ENCODE data around the gene PTER.
A peak's percentile ranks its signal among the peaks of the same experiment; 100 is the strongest.

PTER gene

GRCh38 chr10:16436758-16437539 is at the start of gene PTER:
Gene PTER (plus strand): TSS chr10:16437010. CDS start chr10:16484385, 47,375 bp downstream.
- intact Hi-C loops (cut with DNase I; ENCODE audit: low total_unique reads), result no loop called here
- Histone ChIP-seq H3K4me1 (peaks cover 0 to 28% (median 11%) of the 10 kb centered on the region in 4 donors), H3K27me3 (no peaks in the 10 kb centered on the region), H3K36me3 (no peaks in the 10 kb centered on the region), H3K4me3 (peak within 1 kb of the TSS; percentile 59 to 87), H3K27ac (peak within 1 kb of the TSS; percentile 82 to 87), H3K9me3 (no peaks in the 10 kb centered on the region)
- TF ChIP-seq, protein P1, sequence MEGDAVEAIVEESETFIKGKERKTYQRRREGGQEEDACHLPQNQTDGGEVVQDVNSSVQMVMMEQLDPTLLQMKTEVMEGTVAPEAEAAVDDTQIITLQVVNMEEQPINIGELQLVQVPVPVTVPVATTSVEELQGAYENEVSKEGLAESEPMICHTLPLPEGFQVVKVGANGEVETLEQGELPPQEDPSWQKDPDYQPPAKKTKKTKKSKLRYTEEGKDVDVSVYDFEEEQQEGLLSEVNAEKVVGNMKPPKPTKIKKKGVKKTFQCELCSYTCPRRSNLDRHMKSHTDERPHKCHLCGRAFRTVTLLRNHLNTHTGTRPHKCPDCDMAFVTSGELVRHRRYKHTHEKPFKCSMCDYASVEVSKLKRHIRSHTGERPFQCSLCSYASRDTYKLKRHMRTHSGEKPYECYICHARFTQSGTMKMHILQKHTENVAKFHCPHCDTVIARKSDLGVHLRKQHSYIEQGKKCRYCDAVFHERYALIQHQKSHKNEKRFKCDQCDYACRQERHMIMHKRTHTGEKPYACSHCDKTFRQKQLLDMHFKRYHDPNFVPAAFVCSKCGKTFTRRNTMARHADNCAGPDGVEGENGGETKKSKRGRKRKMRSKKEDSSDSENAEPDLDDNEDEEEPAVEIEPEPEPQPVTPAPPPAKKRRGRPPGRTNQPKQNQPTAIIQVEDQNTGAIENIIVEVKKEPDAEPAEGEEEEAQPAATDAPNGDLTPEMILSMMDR (IDR thresholded peaks at IDR 0.05), result no peak
- peak; percentile 97 for DNase-seq

- no peaks in the 10 kb centered on the region for H3K4me1 ChIP-seq
Observed at GRCh38 chr10:16392531-16393069, 44.2 kb upstream of the PTER start.

GRCh38 chr10:16393271-16393858 is 43.4 kb upstream of the PTER start:
- Histone ChIP-seq H3K4me1 (no peaks in the 10 kb centered on the region), H3K27ac (no peak overlapping the region), H3K9me3 (no peaks in the 10 kb centered on the region), H3K27me3 (no peaks in the 10 kb centered on the region), H3K4me3 (no peak overlapping the region), H3K36me3 (no peaks in the 10 kb centered on the region)
- intact Hi-C loops (cut with DNase I; ENCODE audit: low total_unique reads), result no loop called here
- TF ChIP-seq, protein P1 (IDR thresholded peaks at IDR 0.05), result no peak
- no peak for DNase-seq

More at GRCh38 chr10:16392531-16393069, 44.2 kb upstream of the PTER start:
- Histone ChIP-seq H3K36me3 (no peaks in the 10 kb centered on the region), H3K27me3 (no peaks in the 10 kb centered on the region), H3K9me3 (no peaks in the 10 kb centered on the region), H3K4me3 (no peak overlapping the region), H3K27ac (no peak overlapping the region)
- TF ChIP-seq, protein P1 (IDR thresholded peaks at IDR 0.05), result no peak
- intact Hi-C loops (cut with DNase I; ENCODE audit: low total_unique reads), result no loop called here
- DNase-seq, result no peak

- Histone ChIP-seq H3K27me3 (no peaks in the 10 kb centered on the region), H3K9me3 (no peaks in the 10 kb centered on the region), H3K27ac (no peak overlapping the region), H3K4me3 (no peak overlapping the region), H3K36me3 (no peaks in the 10 kb centered on the region), H3K4me1 (no peaks in the 10 kb centered on the region)
- intact Hi-C loops (cut with DNase I; ENCODE audit: low total_unique reads), result no loop called here
- TF ChIP-seq, protein P1 (IDR thresholded peaks at IDR 0.05), result no peak
- no peak for DNase-seq
Observed at GRCh38 chr10:16401416-16401815, 35.4 kb upstream of the PTER start.

- H3K9me3 ChIP-seq, result no peaks in the 10 kb centered on the region
- no peaks in the 10 kb centered on the region for H3K27me3 ChIP-seq
- H3K36me3 ChIP-seq, result no peaks in the 10 kb centered on the region
- H3K4me1 ChIP-seq, result no peaks in the 10 kb centered on the region
- DNase-seq, result no peak
- H3K4me3 ChIP-seq, result no peak overlapping the region
- H3K27ac ChIP-seq, result no peak overlapping the region
- TF ChIP-seq, protein P1 (IDR thresholded peaks at IDR 0.05), result no peak
- intact Hi-C loops (cut with DNase I; ENCODE audit: low total_unique reads), result no loop called here
Observed at GRCh38 chr10:16408379-16408778, 28.4 kb upstream of the PTER start.
